ENCODE measurements around the gene DYNLT2. TPM values are rescaled to one million over a fixed set of nuclear protein-coding genes. Genes with fewer than 3 reads are reported as not detected.

Gene DYNLT2
- total RNA-seq, 3 donors from 2014 or later, result 1.5 to 2.4 (median 2.3) TPM

DNA sequence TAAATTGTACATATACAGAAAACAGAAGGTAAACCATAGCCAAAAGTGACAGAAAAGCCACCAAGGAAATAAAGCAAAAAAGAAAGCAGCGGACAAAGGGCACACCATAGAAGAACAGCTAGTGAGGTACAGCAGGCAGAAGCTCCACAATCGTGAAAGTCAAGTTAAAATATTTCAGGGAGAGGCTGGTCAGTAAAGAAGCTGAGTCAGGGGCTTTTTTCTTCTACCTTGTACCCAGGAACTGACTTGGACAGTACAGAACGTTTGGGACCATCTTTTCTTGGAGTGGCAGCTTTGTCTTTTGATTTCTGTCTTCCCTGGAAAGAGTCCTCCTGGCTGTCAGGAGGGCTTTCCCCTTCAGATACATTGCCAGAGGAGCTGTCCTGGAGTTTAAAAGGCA lies 41.4 kb downstream of the DYNLT2 start:
- TF ChIP-seq, protein P1, sequence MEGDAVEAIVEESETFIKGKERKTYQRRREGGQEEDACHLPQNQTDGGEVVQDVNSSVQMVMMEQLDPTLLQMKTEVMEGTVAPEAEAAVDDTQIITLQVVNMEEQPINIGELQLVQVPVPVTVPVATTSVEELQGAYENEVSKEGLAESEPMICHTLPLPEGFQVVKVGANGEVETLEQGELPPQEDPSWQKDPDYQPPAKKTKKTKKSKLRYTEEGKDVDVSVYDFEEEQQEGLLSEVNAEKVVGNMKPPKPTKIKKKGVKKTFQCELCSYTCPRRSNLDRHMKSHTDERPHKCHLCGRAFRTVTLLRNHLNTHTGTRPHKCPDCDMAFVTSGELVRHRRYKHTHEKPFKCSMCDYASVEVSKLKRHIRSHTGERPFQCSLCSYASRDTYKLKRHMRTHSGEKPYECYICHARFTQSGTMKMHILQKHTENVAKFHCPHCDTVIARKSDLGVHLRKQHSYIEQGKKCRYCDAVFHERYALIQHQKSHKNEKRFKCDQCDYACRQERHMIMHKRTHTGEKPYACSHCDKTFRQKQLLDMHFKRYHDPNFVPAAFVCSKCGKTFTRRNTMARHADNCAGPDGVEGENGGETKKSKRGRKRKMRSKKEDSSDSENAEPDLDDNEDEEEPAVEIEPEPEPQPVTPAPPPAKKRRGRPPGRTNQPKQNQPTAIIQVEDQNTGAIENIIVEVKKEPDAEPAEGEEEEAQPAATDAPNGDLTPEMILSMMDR (IDR thresholded peaks at IDR 0.05), result no peak
- Histone ChIP-seq H3K4me3 (no peak overlapping the region), H3K9me3 (no peaks in the 10 kb centered on the region), H3K36me3 (ENCODE audit: low read depth) (no peaks in the 10 kb centered on the region), H3K4me1 (ENCODE audit: low read depth) (no peaks in the 10 kb centered on the region)
- DNase-seq (no peak), ATAC-seq (no peak)
- intact Hi-C loops (cut with DNase I, micrococcal nuclease), result no loop called here

DNA sequence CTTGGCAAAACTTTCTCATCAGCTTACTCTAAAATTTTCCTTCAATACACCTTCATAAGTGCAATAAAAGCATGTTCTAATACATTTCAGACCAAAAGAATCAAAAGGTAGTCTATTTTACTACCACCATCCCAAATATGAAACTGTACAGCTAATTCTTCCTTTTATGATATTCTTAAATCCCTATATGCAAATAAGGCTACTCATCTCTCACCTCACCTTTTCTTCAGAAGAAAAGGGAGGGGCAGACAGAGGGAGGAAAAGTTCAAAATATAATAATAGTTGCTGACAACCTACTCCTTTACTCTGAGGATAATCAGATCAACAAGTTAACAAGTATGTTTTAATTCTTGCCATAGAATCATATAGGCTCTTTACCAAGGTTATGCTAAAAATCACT lies 42.1 kb downstream of the DYNLT2 start:
- no peaks in the 10 kb centered on the region for H3K9me3 ChIP-seq
- no peak overlapping the region for H3K4me3 ChIP-seq
- H3K36me3 ChIP-seq (ENCODE audit: low read depth), result no peaks in the 10 kb centered on the region
- intact Hi-C loops (cut with DNase I, micrococcal nuclease), result no loop called here
- DNase-seq (no peak), ATAC-seq (no peak)
- peaks cover 2% of the 10 kb centered on the region for H3K4me1 ChIP-seq (ENCODE audit: low read depth)
- TF ChIP-seq, protein P1 (IDR thresholded peaks at IDR 0.05), result no peak

DNA sequence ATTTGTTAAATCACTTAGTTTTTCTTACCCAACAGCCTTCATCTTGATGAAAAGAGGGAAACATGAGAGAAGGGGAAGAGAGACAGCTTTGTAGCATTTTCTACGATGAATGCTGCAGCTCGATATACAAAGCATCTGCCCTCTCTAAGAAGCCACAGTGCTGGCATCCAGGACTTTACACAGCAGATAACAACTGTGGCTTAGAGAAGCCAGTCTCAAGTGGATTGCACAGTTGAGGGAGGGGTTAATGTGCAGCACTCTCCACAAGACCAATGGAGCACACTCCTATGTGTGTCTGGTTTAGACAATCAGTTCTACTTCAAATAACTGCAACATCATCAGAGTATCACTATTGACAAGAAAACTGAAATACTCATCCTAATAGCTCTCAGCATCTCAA lies 43.6 kb downstream of the DYNLT2 start:
- Histone ChIP-seq H3K4me1 (ENCODE audit: low read depth) (peaks cover 17% of the 10 kb centered on the region), H3K36me3 (ENCODE audit: low read depth) (no peaks in the 10 kb centered on the region), H3K9me3 (no peaks in the 10 kb centered on the region), H3K4me3 (no peak overlapping the region)
- ATAC-seq (no peak), DNase-seq (no peak)
- TF ChIP-seq, protein P1 (IDR thresholded peaks at IDR 0.05), result no peak
- intact Hi-C loops (cut with DNase I, micrococcal nuclease), result no loop called here

DNA sequence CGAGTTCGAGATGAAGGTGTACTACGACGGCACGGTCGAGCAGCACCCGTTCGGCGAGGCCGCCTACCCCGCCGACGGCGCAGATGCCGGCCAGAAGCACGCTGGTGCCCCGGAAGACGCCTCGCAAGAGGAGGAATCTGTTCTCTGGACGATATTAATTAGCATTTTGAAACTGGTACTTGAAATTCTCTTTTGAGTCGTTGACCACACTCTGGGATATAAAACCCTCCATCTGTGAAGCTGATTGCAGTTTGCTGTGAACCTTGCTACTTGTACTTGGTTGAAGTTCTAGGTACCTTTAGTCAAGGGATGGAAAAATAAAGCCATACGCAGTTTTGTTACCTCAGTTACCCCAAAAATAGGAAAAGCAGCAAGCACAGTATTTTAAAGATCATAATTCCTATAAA lies 48.5 kb downstream of the DYNLT2 start:
- peaks cover 34% of the 10 kb centered on the region for H3K4me1 ChIP-seq (ENCODE audit: low read depth)
- H3K36me3 ChIP-seq (ENCODE audit: low read depth), result no peaks in the 10 kb centered on the region
- TF ChIP-seq, protein P1 (IDR thresholded peaks at IDR 0.05), result no peak
- no peaks in the 10 kb centered on the region for H3K9me3 ChIP-seq
- peak overlapping the region; percentile 92 for H3K4me3 ChIP-seq
- no peak for ATAC-seq
- DNase-seq, result no peak
- intact Hi-C loops (cut with DNase I, micrococcal nuclease), result no loop called here

DNA sequence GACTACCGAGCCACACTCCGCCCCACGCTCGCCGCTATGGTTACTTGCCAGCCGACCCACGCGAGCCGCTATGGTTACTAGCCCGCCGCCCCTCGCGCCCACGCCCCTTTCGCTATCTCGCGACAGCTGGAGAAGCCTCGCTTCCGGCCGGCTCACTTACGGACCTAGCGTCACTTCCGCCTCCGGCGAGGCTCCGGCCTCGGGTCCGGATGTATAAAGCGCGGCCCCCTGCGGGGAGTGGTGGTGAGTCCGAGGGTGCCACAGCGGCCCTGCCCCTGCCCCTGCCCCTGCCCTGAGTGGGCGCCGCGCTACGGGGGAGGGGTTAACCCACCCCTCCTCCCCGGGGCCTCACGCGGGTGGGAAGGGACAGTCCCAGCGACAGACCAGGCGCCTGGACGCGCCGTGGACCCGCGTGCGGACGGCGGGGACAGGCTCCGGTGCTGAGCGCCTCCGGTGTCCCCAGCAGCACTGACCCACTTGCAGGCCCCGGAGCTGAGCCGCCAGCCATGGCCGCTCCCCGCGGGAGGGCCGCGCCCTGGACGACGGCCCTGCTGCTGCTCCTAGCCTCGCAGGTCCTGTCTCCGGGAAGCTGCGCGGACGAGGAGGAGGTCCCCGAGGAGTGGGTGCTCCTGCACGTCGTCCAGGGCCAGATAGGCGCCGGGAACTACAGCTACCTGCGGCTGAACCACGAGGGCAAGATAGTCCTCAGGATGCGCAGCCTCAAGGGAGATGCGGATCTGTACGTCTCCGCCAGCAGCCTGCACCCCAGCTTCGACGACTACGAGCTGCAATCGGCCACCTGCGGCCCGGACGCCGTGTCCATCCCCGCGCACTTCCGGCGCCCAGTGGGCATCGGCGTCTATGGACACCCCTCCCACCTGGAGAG lies 49.2 kb downstream of the DYNLT2 start, which contains the start of the genes C6orf120 and WDR27:
Gene C6orf120, plus strand, starts transcription at position 173 of the 886 bp plus-strand sequence. Its CDS starts 334 bp downstream, at position 507.
Gene WDR27, minus strand, starts transcription at position 76 of the 886 bp plus-strand sequence. CDS start 13,024 bp downstream, outside the sequence.
- H3K4me1 ChIP-seq (ENCODE audit: low read depth), result peaks cover 34% of the 10 kb centered on the region
- no peaks in the 10 kb centered on the region for H3K9me3 ChIP-seq
- intact Hi-C loops (cut with DNase I, micrococcal nuclease), result no loop called here
- H3K4me3 ChIP-seq, result peak within 1 kb of the TSS; percentile 92
- DNase-seq (peak; percentile 98 to 99 (median 98)), ATAC-seq (peak; percentile 97)
- TF ChIP-seq, protein P1 (IDR thresholded peaks at IDR 0.05), result peak; percentile 10
- no peaks in the 10 kb centered on the region for H3K36me3 ChIP-seq (ENCODE audit: low read depth)

Data from mucosa of descending colon (tissue), 3 donors.